ENCODE results near the gene ATP2B2. TPM values are rescaled to one million over a fixed set of nuclear protein-coding genes. Genes with fewer than 3 reads are reported as not detected.

The ATP2B2 gene
- total RNA-seq, 1 donor from 2014 or later = not detected

GRCh38 chr3:10548992-10549391 lies 43.6 kb upstream of the ATP2B2 start:
- Histone ChIP-seq H3K9me3 (ENCODE audit: low read depth) (no peaks in the 10 kb centered on the region), H3K4me1 (peaks cover 39% of the 10 kb centered on the region), H3K27ac (no peak overlapping the region), H3K4me2 (no peak overlapping the region), H3K79me2 (ENCODE audit: low read depth) (no peaks in the 10 kb centered on the region), H3K9ac (no peak overlapping the region), H2AFZ (replicated peaks) (no peak overlapping the region), H3K27me3 (no peaks in the 10 kb centered on the region), H3K36me3 (no peaks in the 10 kb centered on the region), H4K20me1 (ENCODE audit: low read depth) (no peaks in the 10 kb centered on the region), H3F3A (ENCODE audit: low read depth) (peaks cover 11% of the 10 kb centered on the region), H3K4me3 (no peak overlapping the region)
- peaks cover 5% of the 10 kb centered on the region for H3K9me3 Mint-ChIP-seq
- H3K27me3 Mint-ChIP-seq (ENCODE audit: insufficient read depth, low read depth) = peaks cover 25% of the 10 kb centered on the region
- H3K4me3 Mint-ChIP-seq = no peak overlapping the region
- H3K27ac Mint-ChIP-seq = peak overlapping the region; percentile 90
- H3K4me1 Mint-ChIP-seq = peaks cover 69% of the 10 kb centered on the region
- no peak for TF ChIP-seq CTCF (IDR thresholded peaks at IDR 0.05)
- TF ChIP-seq EZH2 (IDR thresholded peaks at IDR 0.05) = no peak
- TF ChIP-seq EZH2phosphoT487 (IDR thresholded peaks at IDR 0.05) = no peak
- no peak for DNase-seq (ENCODE audit: low spot score)
- peaks cover 4% of the 10 kb centered on the region for H3K36me3 Mint-ChIP-seq

- H3K4me1 Mint-ChIP-seq = peaks cover 61% of the 10 kb centered on the region
- no peaks in the 10 kb centered on the region for H3K27me3 ChIP-seq
- no peak overlapping the region for H3K27ac ChIP-seq
- H3K36me3 ChIP-seq = no peaks in the 10 kb centered on the region
- H2AFZ ChIP-seq (replicated peaks) = no peak overlapping the region
- peaks cover 3% of the 10 kb centered on the region for H3K9me3 ChIP-seq (ENCODE audit: low read depth)
- no peak overlapping the region for H3K4me2 ChIP-seq
- H3K4me3 ChIP-seq = no peak overlapping the region
- H3K79me2 ChIP-seq (ENCODE audit: low read depth) = no peaks in the 10 kb centered on the region
- peaks cover 4% of the 10 kb centered on the region for H3F3A ChIP-seq (ENCODE audit: low read depth)
- no peaks in the 10 kb centered on the region for H4K20me1 ChIP-seq (ENCODE audit: low read depth)
- peaks cover 9% of the 10 kb centered on the region for H3K9me3 Mint-ChIP-seq
- H3K4me1 ChIP-seq = peaks cover 33% of the 10 kb centered on the region
- TF ChIP-seq EZH2 (IDR thresholded peaks at IDR 0.05) (no peak), EZH2phosphoT487 (IDR thresholded peaks at IDR 0.05) (no peak), CTCF (IDR thresholded peaks at IDR 0.05) (no peak)
- DNase-seq (ENCODE audit: low spot score) = no peak
- H3K36me3 Mint-ChIP-seq = peaks cover 4% of the 10 kb centered on the region
- peak overlapping the region; percentile 61 for H3K27ac Mint-ChIP-seq
- H3K4me3 Mint-ChIP-seq = no peak overlapping the region
- no peak overlapping the region for H3K9ac ChIP-seq
- peaks cover 25% of the 10 kb centered on the region for H3K27me3 Mint-ChIP-seq (ENCODE audit: insufficient read depth, low read depth)
These were observed 42.7 kb upstream of the ATP2B2 start for GRCh38 chr3:10547841-10548783.

GRCh38 chr3:10547413-10547812 lies 42.0 kb upstream of the ATP2B2 start:
- H3K27me3 ChIP-seq = no peaks in the 10 kb centered on the region

More at GRCh38 chr3:10547413-10547812, 42.0 kb upstream of the ATP2B2 start:
- Histone ChIP-seq H2AFZ (replicated peaks) (no peak overlapping the region), H3K4me2 (no peak overlapping the region), H3K9me3 (ENCODE audit: low read depth) (peaks cover 5% of the 10 kb centered on the region), H3K9ac (no peak overlapping the region), H3K27ac (no peak overlapping the region), H3K4me3 (no peak overlapping the region), H3K79me2 (ENCODE audit: low read depth) (no peaks in the 10 kb centered on the region), H4K20me1 (ENCODE audit: low read depth) (no peaks in the 10 kb centered on the region), H3K36me3 (no peaks in the 10 kb centered on the region), H3F3A (ENCODE audit: low read depth) (no peaks in the 10 kb centered on the region), H3K4me1 (peaks cover 26% of the 10 kb centered on the region)
- TF ChIP-seq CTCF (IDR thresholded peaks at IDR 0.05) = no peak
- TF ChIP-seq EZH2phosphoT487 (IDR thresholded peaks at IDR 0.05) = no peak
- no peak for TF ChIP-seq EZH2 (IDR thresholded peaks at IDR 0.05)
- peaks cover 16% of the 10 kb centered on the region for H3K9me3 Mint-ChIP-seq
- no peak overlapping the region for H3K27ac Mint-ChIP-seq
- H3K4me3 Mint-ChIP-seq = no peak overlapping the region
- H3K27me3 Mint-ChIP-seq (ENCODE audit: insufficient read depth, low read depth) = peaks cover 25% of the 10 kb centered on the region
- peaks cover 54% of the 10 kb centered on the region for H3K4me1 Mint-ChIP-seq
- no peak for DNase-seq (ENCODE audit: low spot score)
- H3K36me3 Mint-ChIP-seq = peaks cover 4% of the 10 kb centered on the region
